ENCODE measurements around the gene TEX28. TPM values are rescaled to one million over a fixed set of nuclear protein-coding genes. Genes with fewer than 3 reads are reported as not detected.
A peak's percentile ranks its signal among the peaks of the same experiment; 100 is the strongest.
"Not testable (repeated sequence)": the region's sequence is repeated elsewhere in the genome, so short reads cannot be mapped to it uniquely, and the experiment has no call there.

The TEX28 gene
- polyA plus RNA-seq, 2 of the 4 experiments (the other 2 are of a cell fraction), result not detected

DNA sequence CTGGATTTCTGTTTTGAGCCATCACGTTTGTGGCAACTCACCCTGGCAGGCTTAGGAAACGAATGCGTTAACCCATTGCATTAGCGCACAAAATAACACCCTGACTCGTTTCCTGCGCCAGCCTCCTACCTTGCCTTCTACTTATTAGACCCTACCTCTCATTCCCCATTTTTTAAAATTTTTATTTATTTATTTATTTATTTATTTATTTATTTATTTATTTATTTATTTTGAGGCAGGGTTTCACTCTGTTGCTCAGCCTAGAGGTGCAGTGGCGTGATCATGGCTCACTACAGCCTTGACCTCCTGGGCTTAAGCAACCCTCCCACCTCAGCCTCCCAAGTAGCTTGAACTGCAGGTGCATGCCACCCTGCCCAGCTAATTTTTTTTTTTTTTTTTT, 8.1 kb upstream of the TEX28 start:
- FAIRE-seq; H3K4me1 ChIP-seq; POLR2A ChIA-PET; DNase-seq (ENCODE audit: low read depth in 1 of 2, low spot score in 1 of 2); H3K9me3 ChIP-seq; H3K4me3 ChIP-seq; ATAC-seq; H3K27ac ChIP-seq; H3K4me2 ChIP-seq: not testable (repeated sequence)
- TF ChIP-seq ZC3H11A (IDR thresholded peaks at IDR 0.05), result peak; percentile 68
- CTCF ChIA-PET, result interaction anchor here (0.7 kb wide), 1 partner anchor 63 kb away, joined by 3 read pairs; no protein-coding TSS in a partner anchor
- 66% methylated on average over 7 of the region's 7 CpGs for WGBS (ENCODE audit: missing lambda C conversion rate)

DNA sequence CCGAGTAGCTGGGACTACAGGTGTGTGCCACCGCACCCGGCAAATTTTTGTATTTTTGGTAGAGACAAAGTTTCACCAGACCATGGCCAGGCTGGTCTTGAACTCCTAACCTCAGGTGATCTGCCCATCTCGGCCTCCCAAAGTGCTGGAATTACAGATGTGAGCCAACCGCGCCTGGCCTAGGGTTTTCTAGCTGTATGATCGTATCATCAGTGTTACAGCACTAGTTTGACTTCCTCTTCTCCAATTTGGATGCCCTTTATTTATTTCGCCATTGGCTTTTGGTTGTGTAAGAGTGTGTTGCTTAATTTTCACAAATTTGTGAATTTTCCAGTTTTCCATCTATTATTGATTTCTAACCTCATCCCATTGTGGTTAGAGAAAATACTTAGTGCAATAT, 5.9 kb upstream of the TEX28 start:
- H3K4me2 ChIP-seq, result no peak overlapping the region
- ChIA-PET CTCF (interaction anchor here (3.6 kb wide), 1 partner anchor 17 kb away, joined by 10 read pairs; no protein-coding TSS in a partner anchor), POLR2A (no interaction called here)
- no peak for FAIRE-seq
- no peak for DNase-seq (ENCODE audit: low read depth in 1 of 2, low spot score in 1 of 2)
- no peaks in the 10 kb centered on the region for H3K4me1 ChIP-seq
- TF ChIP-seq HEYL (CRISPR knock-in tag; IDR thresholded peaks at IDR 0.05) (no peak), FOSL2 (IDR thresholded peaks at IDR 0.05) (no peak), FOSL2 (CRISPR knock-in tag; IDR thresholded peaks at IDR 0.05) (no peak), HOXA7 (CRISPR knock-in tag; IDR thresholded peaks at IDR 0.05) (no peak), ZNF302 (CRISPR knock-in tag; IDR thresholded peaks at IDR 0.05) (no peak), RCOR1 (IDR thresholded peaks at IDR 0.05; ENCODE audit: low read depth, low read length) (no peak), BHLHE40 (IDR thresholded peaks at IDR 0.05; ENCODE audit: low read depth, low read length) (no peak), PHF8 (IDR thresholded peaks at IDR 0.05; ENCODE audit: borderline replicate concordance, low read depth) (no peak), ESRRA (IDR thresholded peaks at IDR 0.05; ENCODE audit: borderline replicate concordance, low read length) (no peak), TP53 (CRISPR knock-in tag; IDR thresholded peaks at IDR 0.05) (no peak), HOXB13 (CRISPR knock-in tag; IDR thresholded peaks at IDR 0.05; ENCODE audit: low read depth) (no peak), EP300 (IDR thresholded peaks at IDR 0.05) (no peak), EHMT2 (IDR thresholded peaks at IDR 0.05; ENCODE audit: low read depth) (no peak), JUNB (IDR thresholded peaks at IDR 0.05) (no peak), MAFK (IDR thresholded peaks at IDR 0.05; ENCODE audit: partially characterized antibody) (no peak)
- TF ChIP-seq, protein P1, sequence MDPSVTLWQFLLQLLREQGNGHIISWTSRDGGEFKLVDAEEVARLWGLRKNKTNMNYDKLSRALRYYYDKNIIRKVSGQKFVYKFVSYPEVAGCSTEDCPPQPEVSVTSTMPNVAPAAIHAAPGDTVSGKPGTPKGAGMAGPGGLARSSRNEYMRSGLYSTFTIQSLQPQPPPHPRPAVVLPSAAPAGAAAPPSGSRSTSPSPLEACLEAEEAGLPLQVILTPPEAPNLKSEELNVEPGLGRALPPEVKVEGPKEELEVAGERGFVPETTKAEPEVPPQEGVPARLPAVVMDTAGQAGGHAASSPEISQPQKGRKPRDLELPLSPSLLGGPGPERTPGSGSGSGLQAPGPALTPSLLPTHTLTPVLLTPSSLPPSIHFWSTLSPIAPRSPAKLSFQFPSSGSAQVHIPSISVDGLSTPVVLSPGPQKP (IDR thresholded peaks at IDR 0.05; ENCODE audit: low read depth, low read length), result no peak
- TF ChIP-seq, protein P2, sequence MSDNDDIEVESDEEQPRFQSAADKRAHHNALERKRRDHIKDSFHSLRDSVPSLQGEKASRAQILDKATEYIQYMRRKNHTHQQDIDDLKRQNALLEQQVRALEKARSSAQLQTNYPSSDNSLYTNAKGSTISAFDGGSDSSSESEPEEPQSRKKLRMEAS (IDR thresholded peaks at IDR 0.05), result no peak
- TF ChIP-seq, protein P3, sequence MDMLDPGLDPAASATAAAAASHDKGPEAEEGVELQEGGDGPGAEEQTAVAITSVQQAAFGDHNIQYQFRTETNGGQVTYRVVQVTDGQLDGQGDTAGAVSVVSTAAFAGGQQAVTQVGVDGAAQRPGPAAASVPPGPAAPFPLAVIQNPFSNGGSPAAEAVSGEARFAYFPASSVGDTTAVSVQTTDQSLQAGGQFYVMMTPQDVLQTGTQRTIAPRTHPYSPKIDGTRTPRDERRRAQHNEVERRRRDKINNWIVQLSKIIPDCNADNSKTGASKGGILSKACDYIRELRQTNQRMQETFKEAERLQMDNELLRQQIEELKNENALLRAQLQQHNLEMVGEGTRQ (IDR thresholded peaks at IDR 0.05), result no peak
- ATAC-seq, result no peak
- no peak overlapping the region for H3K4me3 ChIP-seq
- no peak overlapping the region for H3K27ac ChIP-seq
- H3K9me3 ChIP-seq, result no peaks in the 10 kb centered on the region
- WGBS (ENCODE audit: missing lambda C conversion rate), result 82% methylated on average over 8 of the region's 8 CpGs

DNA sequence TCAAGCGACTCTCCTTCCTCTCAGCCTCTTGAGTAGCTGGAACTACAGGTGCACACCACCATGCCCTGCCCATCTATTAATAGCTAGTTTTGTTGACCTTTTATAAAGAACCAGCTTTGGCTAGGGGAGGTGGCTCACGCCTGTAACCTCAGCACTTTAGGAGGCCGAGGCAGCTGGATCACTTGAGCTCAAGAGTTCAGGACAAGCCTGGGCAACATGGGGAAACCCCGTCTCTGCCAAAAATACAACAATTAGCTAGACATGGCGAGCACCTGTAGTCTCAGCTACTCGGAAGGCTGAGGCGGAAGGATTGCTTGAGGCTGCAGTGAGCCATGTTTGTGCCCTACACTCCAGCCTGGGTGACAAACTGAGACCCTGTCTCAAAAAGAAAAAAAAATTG, 3.4 kb upstream of the TEX28 start:
- 78% methylated on average over 5 of the region's 7 CpGs for WGBS (ENCODE audit: missing lambda C conversion rate)
- Histone ChIP-seq H3K4me1 (no peaks in the 10 kb centered on the region), H3K4me2 (no peak overlapping the region), H3K4me3 (no peak overlapping the region), H3K9me3 (no peaks in the 10 kb centered on the region), H3K27ac (no peak overlapping the region)
- ATAC-seq (no peak), DNase-seq (ENCODE audit: low read depth in 1 of 2, low spot score in 1 of 2) (no peak), FAIRE-seq (no peak)
- POLR2A ChIA-PET, result no interaction called here
- CTCF ChIA-PET, result interaction anchor here (3.6 to 4.5 kb wide), 2 partner anchors 11 to 19 kb away, joined by 10 to 31 read pairs; no protein-coding TSS in a partner anchor
- TF ChIP-seq RARB (CRISPR knock-in tag; IDR thresholded peaks at IDR 0.05) (no peak), EHF (CRISPR knock-in tag; IDR thresholded peaks at IDR 0.05) (no peak), NFE2L2 (conservative IDR thresholded peaks at IDR 0.05; ENCODE audit: low read length) (no peak), CBX8 (IDR thresholded peaks at IDR 0.05) (no peak), NPAS2 (CRISPR knock-in tag; IDR thresholded peaks at IDR 0.05; ENCODE audit: borderline replicate concordance) (no peak), GATA3 (IDR thresholded peaks at IDR 0.05; ENCODE audit: borderline replicate concordance) (no peak), HOXA7 (CRISPR knock-in tag; IDR thresholded peaks at IDR 0.05) (no peak), ZNF302 (CRISPR knock-in tag; IDR thresholded peaks at IDR 0.05) (no peak)
- TF ChIP-seq, protein P4, sequence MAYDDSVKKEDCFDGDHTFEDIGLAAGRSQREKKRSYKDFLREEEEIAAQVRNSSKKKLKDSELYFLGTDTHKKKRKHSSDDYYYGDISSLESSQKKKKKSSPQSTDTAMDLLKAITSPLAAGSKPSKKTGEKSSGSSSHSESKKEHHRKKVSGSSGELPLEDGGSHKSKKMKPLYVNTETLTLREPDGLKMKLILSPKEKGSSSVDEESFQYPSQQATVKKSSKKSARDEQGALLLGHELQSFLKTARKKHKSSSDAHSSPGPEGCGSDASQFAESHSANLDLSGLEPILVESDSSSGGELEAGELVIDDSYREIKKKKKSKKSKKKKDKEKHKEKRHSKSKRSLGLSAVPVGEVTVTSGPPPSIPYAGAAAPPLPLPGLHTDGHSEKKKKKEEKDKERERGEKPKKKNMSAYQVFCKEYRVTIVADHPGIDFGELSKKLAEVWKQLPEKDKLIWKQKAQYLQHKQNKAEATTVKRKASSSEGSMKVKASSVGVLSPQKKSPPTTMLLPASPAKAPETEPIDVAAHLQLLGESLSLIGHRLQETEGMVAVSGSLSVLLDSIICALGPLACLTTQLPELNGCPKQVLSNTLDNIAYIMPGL (CRISPR knock-in tag; IDR thresholded peaks at IDR 0.05; ENCODE audit: borderline replicate concordance), result no peak
- TF ChIP-seq, protein P5, sequence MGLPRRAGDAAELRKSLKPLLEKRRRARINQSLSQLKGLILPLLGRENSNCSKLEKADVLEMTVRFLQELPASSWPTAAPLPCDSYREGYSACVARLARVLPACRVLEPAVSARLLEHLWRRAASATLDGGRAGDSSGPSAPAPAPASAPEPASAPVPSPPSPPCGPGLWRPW (IDR thresholded peaks at IDR 0.05), result no peak
- TF ChIP-seq, protein P3 (IDR thresholded peaks at IDR 0.05), result no peak
